Measurements from ENCODE around the gene RSPH1.
A peak's percentile ranks its signal among the peaks of the same experiment; 100 is the strongest.

RSPH1 gene

GRCh38 chr21:42513985-42514882 is 18.2 kb upstream of the RSPH1 start:
- peak; percentile 34 to 65 for DNase-seq (ENCODE audit: low read depth in 2 of 2)

- DNase-seq (ENCODE audit: low read depth in 2 of 2): no peak
Measured at GRCh38 chr21:42513151-42513984, 17.3 kb upstream of the RSPH1 start, which contains the start of gene SLC37A1. TSS of gene SLC37A1 (plus strand) at chr21:42513852. CDS start at chr21:42518455, 4,603 bp downstream.

DNA sequence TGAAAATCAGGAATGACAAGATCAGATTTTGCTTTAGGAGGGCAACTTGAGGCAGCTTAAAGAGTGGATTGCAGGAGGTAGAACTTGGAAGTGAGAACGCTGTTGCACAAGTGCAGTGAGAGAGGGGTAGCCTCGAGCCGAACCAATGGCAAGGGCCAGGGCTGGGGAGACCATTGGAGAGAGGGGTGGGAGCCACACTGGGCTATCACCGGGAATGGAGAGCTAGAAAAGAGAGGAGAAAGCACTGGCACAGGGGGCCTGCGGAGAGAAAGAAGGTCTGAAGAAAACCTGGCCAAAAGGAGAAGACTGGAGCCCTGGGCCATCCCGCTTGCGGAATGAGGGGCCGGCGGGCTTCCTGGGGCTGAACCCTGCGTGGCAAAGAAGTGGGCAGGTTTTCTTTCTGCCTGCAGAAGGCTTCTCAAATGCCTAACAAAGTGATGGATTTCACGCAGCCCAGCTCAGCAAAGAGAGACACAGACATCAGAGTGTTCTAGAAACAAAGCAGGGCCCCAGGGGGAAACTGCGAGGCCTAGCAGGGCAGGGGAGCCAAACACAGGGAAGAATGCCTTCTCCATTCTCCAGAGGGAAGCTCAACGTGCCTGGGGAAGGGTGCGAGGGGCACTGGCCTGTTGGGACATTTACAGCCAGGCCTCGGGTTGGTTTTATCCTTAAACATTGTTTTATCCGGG is 16.5 kb upstream of the RSPH1 start:
- DNase-seq (ENCODE audit: low read depth in 2 of 2): no peak

GRCh38 chr21:42509244-42509643 is 13.2 kb upstream of the RSPH1 start:
- no peak for DNase-seq (ENCODE audit: low read depth in 2 of 2)

- DNase-seq (ENCODE audit: low read depth in 2 of 2): no peak
Measured at GRCh38 chr21:42508371-42508770, 12.3 kb upstream of the RSPH1 start.

DNA sequence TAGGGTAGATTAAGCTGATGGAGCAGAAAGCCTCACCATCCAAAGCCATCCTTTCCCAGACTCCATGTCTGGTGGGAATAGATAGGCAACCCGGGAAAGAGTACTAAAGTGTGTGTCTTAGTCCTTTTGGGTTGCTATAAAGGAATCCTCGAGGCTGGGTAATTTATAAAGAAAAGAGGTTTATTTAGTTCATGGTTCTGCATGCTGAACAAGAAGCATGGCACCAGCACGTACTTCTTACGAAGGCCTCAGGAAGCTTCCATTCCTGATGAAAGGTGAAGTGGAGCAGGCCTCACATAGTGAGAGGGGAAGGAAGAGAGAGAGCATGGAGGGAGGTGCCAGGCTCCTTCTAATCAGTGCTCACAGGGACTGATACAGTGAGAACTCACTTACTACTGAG is 11.4 kb upstream of the RSPH1 start:
- no peak for DNase-seq (ENCODE audit: low read depth in 2 of 2)

GRCh38 chr21:42505090-42505726 is 9.2 kb upstream of the RSPH1 start:
- DNase-seq (ENCODE audit: low read depth in 2 of 2): no peak

GRCh38 chr21:42503711-42504110 is 7.7 kb upstream of the RSPH1 start:
- DNase-seq (ENCODE audit: low read depth in 2 of 2): no peak

GRCh38 chr21:42500736-42501135 is 4.7 kb upstream of the RSPH1 start:
- no peak for DNase-seq (ENCODE audit: low read depth in 2 of 2)

GRCh38 chr21:42500225-42500624 is 4.2 kb upstream of the RSPH1 start:
- DNase-seq (ENCODE audit: low read depth in 2 of 2): no peak

DNA sequence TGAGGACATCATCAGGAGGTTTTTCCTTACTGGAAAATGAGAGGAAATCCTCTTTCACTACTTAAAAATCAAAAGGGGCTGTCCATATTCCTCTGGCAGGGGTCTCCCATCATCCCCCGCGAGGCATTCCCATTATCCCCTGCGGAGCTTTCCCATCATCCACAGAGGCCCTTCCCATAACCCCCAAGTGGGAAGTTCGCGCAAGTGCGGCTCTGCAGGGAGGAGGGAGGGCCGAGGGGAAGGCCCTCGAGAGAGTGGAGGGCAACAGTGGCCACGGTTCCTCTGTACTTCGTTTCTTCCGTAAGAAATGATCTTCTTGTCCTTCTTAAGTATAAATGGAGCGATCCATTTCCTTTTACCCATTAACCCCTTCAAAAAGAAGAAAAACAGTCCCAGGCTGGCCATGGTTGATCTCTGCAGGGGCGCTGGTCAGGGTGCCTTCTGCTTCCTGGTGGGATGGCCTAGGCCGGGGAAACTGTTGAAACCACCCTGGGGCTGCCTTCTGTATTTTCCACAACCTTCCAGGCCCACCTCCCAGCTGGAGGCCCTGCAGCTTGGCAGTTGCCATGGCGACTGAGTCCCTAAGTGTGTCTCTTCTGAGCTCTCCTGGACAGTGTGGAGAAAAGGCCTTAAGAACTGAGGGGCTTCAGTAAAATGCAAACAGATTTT is 3.6 kb upstream of the RSPH1 start:
- DNase-seq (ENCODE audit: low read depth in 2 of 2): no peak

- no peak for DNase-seq (ENCODE audit: low read depth in 2 of 2)
Measured at GRCh38 chr21:42498012-42498411, 2.0 kb upstream of the RSPH1 start.

DNA sequence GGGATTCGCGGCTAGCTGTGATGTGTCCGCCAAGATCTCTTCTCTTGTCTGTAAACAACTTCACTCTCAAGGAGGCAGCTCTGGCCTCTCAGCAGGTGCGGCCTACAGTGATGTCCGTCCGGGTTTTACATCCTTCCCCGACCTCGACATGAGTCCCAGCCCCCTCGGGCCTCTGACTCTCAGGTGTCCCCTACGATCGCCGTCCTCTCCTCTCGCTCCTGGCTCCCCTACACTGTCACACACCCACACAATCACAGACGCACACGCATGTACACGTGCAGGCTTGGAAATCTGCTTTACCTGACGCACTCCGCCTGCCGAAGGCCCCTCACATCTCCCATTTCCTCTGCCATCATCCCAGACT is 797 bp upstream of the RSPH1 start:
- no peak for DNase-seq (ENCODE audit: low read depth in 2 of 2)

DNA sequence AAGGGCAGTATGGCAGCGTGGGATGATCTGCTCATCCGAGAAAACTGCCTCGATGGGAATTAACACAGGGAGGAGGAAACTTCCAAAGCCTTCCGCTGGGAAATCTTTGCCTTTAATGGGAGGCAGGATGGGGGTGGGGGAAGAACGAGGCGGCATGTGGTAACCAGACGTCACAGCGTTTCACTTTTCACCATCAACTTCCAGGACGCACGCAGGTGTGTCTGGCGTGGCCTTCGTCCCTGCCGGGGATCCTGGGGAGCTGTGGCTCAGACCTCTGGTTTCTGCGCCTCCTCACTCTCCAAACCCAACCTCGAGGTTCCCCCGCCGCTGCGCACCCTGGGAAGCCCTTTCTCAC is 282 bp downstream of the RSPH1 start:
- DNase-seq (ENCODE audit: low read depth in 2 of 2): no peak

GRCh38 chr21:42495027-42495426 is 997 bp downstream of the RSPH1 start:
- DNase-seq (ENCODE audit: low read depth in 2 of 2): no peak

DNA sequence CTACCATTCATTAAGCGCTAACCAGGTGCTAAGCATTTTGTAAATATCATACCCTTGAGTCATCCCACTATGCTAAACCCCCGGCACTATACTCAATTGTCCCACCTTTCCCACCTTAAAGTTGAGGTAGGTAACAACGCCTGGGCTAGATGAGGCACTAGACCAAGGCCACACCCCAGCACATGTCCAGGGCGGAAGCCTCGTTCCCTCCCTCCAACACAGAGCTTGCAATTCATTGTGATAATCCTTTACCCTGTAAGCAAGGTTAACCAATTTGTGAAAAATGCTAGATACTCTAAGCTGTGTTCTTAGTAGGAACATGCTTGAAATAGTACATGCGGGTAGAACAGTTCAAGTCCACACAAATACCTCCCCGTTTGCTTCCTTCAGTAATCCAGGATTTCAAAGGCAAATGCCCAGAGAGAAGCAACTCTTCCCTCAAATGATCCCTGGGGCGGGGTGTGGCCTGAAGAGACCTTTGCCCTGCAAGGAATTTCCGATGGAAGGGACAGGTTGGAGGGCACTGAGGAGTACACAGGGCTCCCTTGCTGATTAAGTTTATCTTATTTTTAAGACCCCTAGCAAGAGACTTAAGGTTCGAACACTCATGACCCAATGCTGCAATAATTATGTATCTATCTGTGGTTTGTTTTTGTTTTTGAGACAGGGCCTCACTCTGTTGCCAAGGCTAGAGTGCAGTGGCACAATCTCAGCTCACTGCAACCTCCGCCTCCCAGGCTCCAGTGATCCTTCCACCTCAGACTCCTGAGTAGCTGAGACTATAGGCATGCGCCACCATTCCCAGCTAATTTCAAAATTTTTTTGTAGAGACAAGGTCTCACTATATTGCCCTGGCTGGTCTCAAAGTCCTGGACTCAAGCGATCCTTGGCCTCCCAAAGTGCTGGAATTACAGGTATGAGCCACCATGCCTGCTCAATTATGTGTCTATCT is 2.6 kb downstream of the RSPH1 start:
- no peak for DNase-seq (ENCODE audit: low read depth in 2 of 2)

DNA sequence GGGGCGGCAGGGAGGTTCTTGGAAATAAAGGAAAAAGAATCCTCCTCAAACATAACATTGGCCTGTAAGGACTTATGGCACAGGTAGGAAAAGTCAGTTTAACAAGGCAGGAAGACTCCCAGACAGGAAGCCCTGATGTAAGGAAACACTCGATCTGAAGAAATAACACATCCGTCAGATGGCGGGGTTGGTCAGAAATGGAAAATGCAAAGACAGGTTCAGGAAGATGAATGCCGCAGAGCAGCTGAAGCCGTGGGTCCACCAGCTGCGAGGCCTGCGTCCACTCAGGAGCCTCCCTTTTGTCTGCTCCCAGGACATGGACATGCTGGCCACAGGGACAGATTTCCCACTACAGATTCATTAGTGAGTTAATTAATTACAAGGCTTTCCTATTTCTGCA is 3.8 kb downstream of the RSPH1 start:
- DNase-seq (ENCODE audit: low read depth in 2 of 2): no peak

- DNase-seq (ENCODE audit: low read depth in 2 of 2): no peak
Measured at GRCh38 chr21:42491328-42491727, 4.7 kb downstream of the RSPH1 start.

DNA sequence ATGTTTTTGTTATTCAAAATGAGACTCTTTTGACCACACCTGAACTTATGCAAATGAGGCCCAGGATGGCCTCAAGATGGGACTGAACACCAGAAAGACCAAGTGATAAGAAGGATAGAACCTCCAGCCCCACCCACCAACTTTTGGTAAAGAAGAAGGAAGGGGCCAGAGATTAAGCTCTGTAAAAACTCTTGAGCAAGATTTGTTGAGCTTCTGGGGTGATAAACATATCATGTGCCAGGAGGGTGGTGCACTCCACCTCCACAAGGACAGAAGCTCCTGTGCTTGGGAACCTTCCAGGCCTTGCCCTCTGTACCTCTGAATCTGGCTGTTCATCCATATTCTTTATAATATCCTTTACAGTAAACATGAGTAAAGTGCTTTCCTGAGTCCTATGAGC is 5.3 kb downstream of the RSPH1 start:
- no peak for DNase-seq (ENCODE audit: low read depth in 2 of 2)

DNA sequence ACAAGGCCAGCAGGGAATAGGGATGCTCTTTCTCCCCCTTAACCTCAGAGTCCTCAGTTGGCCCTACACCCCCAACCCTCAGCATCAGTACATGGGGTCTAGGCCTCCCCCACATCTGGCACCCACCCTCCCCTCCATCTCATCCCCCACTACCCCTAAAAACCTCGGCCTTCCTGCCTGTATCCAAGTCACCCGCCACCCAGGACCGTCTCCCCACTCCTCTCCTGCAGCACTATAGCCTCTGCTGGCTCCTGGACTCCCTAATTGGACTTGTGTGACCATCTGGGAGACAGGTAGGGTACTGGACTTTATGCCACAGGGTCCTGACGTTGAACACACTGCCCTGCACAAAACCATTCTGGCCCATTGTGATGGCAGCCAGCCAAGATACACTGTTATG is 6.0 kb downstream of the RSPH1 start:
- no peak for DNase-seq (ENCODE audit: low read depth in 2 of 2)
